Dermis lymphatic vessel endothelial cell (primary cell): ENCODE results near the gene BMX. TPM values are rescaled to one million over a fixed set of nuclear protein-coding genes. Genes with fewer than 3 reads are reported as not detected.

Source experiments
- total RNA-seq: library from RNA; depleted of rRNA; stranded (reverse); fragments of >200 nt; gene quantifications from 2 replicates; pipeline ENCODE4 v1.2.1, GENCODE V29; 2014

The BMX gene
- 82.4 and 132 TPM in 2 replicates for total RNA-seq

GRCh38 chrX:15500497-15500966 is at the start of gene BMX:
TSS of gene BMX (plus strand) at chrX:15500807. CDS start at chrX:15508354, 7,547 bp downstream.

GRCh38 chrX:15493118-15493962 is 7.3 kb upstream of the BMX start, which contains the start of gene PIR:
TSS of gene PIR (minus strand) at chrX:15493333. CDS start at chrX:15491257, 2,076 bp downstream.

GRCh38 chrX:15600745-15601144 is 100.1 kb downstream of the BMX start, which contains the start of gene ACE2:
TSS of gene ACE2 (minus strand) at chrX:15600960. CDS start at chrX:15600911, 49 bp downstream.

Other genes starting within 250 kb of the BMX start
- 0.43 and 0.54 TPM in 2 replicates for gene ASB9, start 230.7 kb upstream of the BMX start, total RNA-seq
- gene ASB11, start 185.2 kb upstream of the BMX start, total RNA-seq = not detected in 2 replicates
- gene PIGA, start 165.3 kb upstream of the BMX start, total RNA-seq = 9.2 and 9.4 TPM in 2 replicates
- gene VEGFD, start 116.4 kb upstream of the BMX start, total RNA-seq = 0.11 and 0.17 TPM in 2 replicates
- gene PIR, start 7.5 kb upstream of the BMX start, total RNA-seq = 71.6 and 76.5 TPM in 2 replicates
- not detected in 2 replicates for gene ACE2, start 100.2 kb downstream of the BMX start, total RNA-seq
- under 0.01 and 0.17 TPM in 2 replicates for gene CLTRN, start 164.0 kb downstream of the BMX start, total RNA-seq
- gene CA5B, start 237.5 kb downstream of the BMX start, total RNA-seq = 2.2 and 3.3 TPM in 2 replicates